HCT116 (cell line): ENCODE measurements around the gene NCF4. TPM values are rescaled to one million over a fixed set of nuclear protein-coding genes. Genes with fewer than 3 reads are reported as not detected.

ENCODE experiments used
- ATAC-seq: fragments of 200-7000 bp; cut with Tn5 transposase; 2 replicates; pipeline ENCODE4 v1.9.1; 2020; ENCODE audit warnings: mild to moderate bottlenecking, moderate library complexity
- BruUV-seq: library from RNA; stranded (reverse); fragments of 400-500 nt; replicated peaks from 2 replicates; lab custom pipeline; 2021; lab: Mats Ljungman, UMichigan
- CTCF ChIA-PET: fragments of 300-600 bp; sonication (Branson Sonifier 250); formaldehyde crosslinking; loops from one replicate; lab custom pipeline; 2021; ENCODE audit warnings: antibody characterized with exemption; lab: Charles Lee
- POLR2A ChIA-PET: fragments of 300-600, 350-600 bp; sonication (Branson Sonifier 250); formaldehyde crosslinking; loops from one replicate; lab custom pipeline; 2021; ENCODE audit warnings: antibody characterized with exemption; lab: Charles Lee
- RAD21 ChIA-PET, 2 experiments: fragments of 300-600 bp; sonication (Branson Sonifier 250); formaldehyde crosslinking; loops; one replicate each; lab custom pipeline; 2023; ENCODE audit warnings: low total read pairs in 2 of 2; ENCODE audit not compliant: uncharacterized antibody in 2 of 2, unreplicated experiment in 2 of 2, low non-redundant PET in 1 of 2; lab: Charles Lee
- DNase-seq: peaks from one replicate; pipeline ENCODE4 v3.0.0-alpha.2; 2010; ENCODE audit warnings: low read depth, low spot score
- H2AFZ ChIP-seq: fragments of 200-600 bp; shearing (Covaris generic), sonication (generic); 2 replicates; pipeline ENCODE4 v1.6.1; 2017; ENCODE audit warnings: low read depth, mixed run types, mixed read lengths, antibody characterized with exemption, low read length; ENCODE audit not compliant: poor library complexity, severe bottlenecking
- H3K27ac ChIP-seq: 2 replicates; pipeline ENCODE4 v1.5.1; 2012; ENCODE audit warnings: low read depth, low read length
- H3K27me3 ChIP-seq: fragments of 200-600 bp; sonication (generic); 2 replicates; pipeline ENCODE4 v1.6.1; 2016; ENCODE audit warnings: mixed run types, low read length, mixed read lengths; ENCODE audit not compliant: insufficient read depth
- H3K36me3 ChIP-seq, 2 experiments: fragments of 200-500 bp in 1 of 2; fragments of 200-600 bp in 1 of 2; sonication (Bioruptor generic) in 1 of 2; sonication (generic) in 1 of 2; 2 replicates each; pipeline versions ENCODE4 v1.5.1 to v1.6.1; 2014 to 2016; ENCODE audit warnings: low read length in 2 of 2, inconsistent platforms in 1 of 2, mixed read lengths in 1 of 2, mixed run types in 1 of 2; ENCODE audit not compliant: insufficient read depth in 2 of 2, control insufficient read depth in 1 of 2
- H3K4me1 ChIP-seq, 2 experiments: fragments of 200-600 bp in 1 of 2; sonication (generic) in 1 of 2; 2 replicates each; pipeline versions ENCODE4 v1.5.1 to v1.6.1; 2012 to 2017; ENCODE audit warnings: low read length in 2 of 2, inconsistent platforms in 1 of 2, mild to moderate bottlenecking in 1 of 2, mixed read lengths in 1 of 2, mixed run types in 1 of 2, moderate library complexity in 1 of 2; ENCODE audit not compliant: insufficient read depth in 2 of 2, control insufficient read depth in 1 of 2
- H3K4me2 ChIP-seq: fragments of 200-600 bp; sonication (generic); 2 replicates; pipeline ENCODE4 v1.6.1; 2017; ENCODE audit warnings: mixed run types, low read length, mixed read lengths
- H3K4me3 ChIP-seq, 2 experiments: fragments of 200-600 bp in 1 of 2; sonication (generic) in 1 of 2; replicated peaks in 1 of 2; 2 replicates each; pipeline ENCODE4 v1.5.1; 2011 to 2016; ENCODE audit warnings: low read length in 2 of 2, control low read depth in 1 of 2, low read depth in 1 of 2, mild to moderate bottlenecking in 1 of 2, mixed read lengths in 1 of 2, mixed run types in 1 of 2
- H3K79me2 ChIP-seq: fragments of 200-600 bp; sonication (generic); 2 replicates; pipeline ENCODE4 v1.6.1; 2017; ENCODE audit warnings: mild to moderate bottlenecking, mixed run types, low read length, moderate library complexity, mixed read lengths; ENCODE audit not compliant: insufficient read depth
- H3K9ac ChIP-seq: fragments of 200-600 bp; sonication (generic); 2 replicates; pipeline ENCODE4 v1.6.1; 2016; ENCODE audit warnings: low read length, mixed read lengths
- H3K9me2 ChIP-seq: fragments of 200-600 bp; sonication (generic), shearing (Covaris generic); 2 replicates; pipeline ENCODE4 v1.6.1; 2017; ENCODE audit warnings: mixed run types, mild to moderate bottlenecking, moderate library complexity; ENCODE audit not compliant: insufficient read depth
- H3K9me3 ChIP-seq, 2 experiments: fragments of 200-500 bp in 1 of 2; fragments of 200-600 bp in 1 of 2; sonication (Bioruptor generic) in 1 of 2; sonication (generic) in 1 of 2; 2 replicates each; pipeline ENCODE4 v1.6.1; 2014 to 2017; ENCODE audit warnings: low read length in 2 of 2, mixed read lengths in 2 of 2, inconsistent platforms in 1 of 2, low read depth in 1 of 2, mild to moderate bottlenecking in 1 of 2, mixed run types in 1 of 2, moderate library complexity in 1 of 2; ENCODE audit not compliant: control insufficient read depth in 1 of 2, insufficient read depth in 1 of 2
- H4K20me1 ChIP-seq: fragments of 200-600 bp; sonication (generic), shearing (Covaris generic); 2 replicates; pipeline ENCODE4 v1.6.1; 2017; ENCODE audit warnings: mixed run types, mild to moderate bottlenecking, moderate library complexity; ENCODE audit not compliant: insufficient read depth
- CEBPB ChIP-seq: IDR thresholded peaks from 2 replicates; pipeline ENCODE4 v1.6.1; 2012; ENCODE audit warnings: low read depth
- EGR1 ChIP-seq: IDR thresholded peaks from 2 replicates; pipeline ENCODE4 v1.6.1; 2012; ENCODE audit warnings: low read depth
- ELF1 ChIP-seq: IDR thresholded peaks from 2 replicates; pipeline ENCODE4 v1.6.1; 2012; ENCODE audit warnings: low read depth, borderline replicate concordance
- EZH2 ChIP-seq: fragments of 200-600 bp; sonication (generic); IDR thresholded peaks from 2 replicates; pipeline ENCODE4 v1.6.1; 2017; ENCODE audit warnings: antibody characterized with exemption, mixed run types
- EZH2phosphoT487 ChIP-seq: fragments of 200-600 bp; IDR thresholded peaks from 2 replicates; pipeline ENCODE4 v1.6.1; 2018; ENCODE audit warnings: antibody characterized with exemption, borderline replicate concordance
- FOSL1 ChIP-seq: IDR thresholded peaks from 2 replicates; pipeline ENCODE4 v1.6.1; 2012; ENCODE audit warnings: low read depth
- POLR2A ChIP-seq: IDR thresholded peaks from 2 replicates; pipeline ENCODE4 v1.7.0; 2011; ENCODE audit warnings: borderline replicate concordance; ENCODE audit not compliant: insufficient read depth, insufficient read length; ENCODE audit errors: extremely low read depth
- POLR2AphosphoS5 ChIP-seq: IDR thresholded peaks from 2 replicates; pipeline ENCODE4 v1.6.1; 2011; ENCODE audit warnings: mild to moderate bottlenecking, low read depth, low read length, moderate library complexity
- REST ChIP-seq: IDR thresholded peaks from 2 replicates; pipeline ENCODE4 v1.6.1; 2012; ENCODE audit warnings: low read depth
- SIN3A ChIP-seq: IDR thresholded peaks from 2 replicates; pipeline ENCODE4 v1.6.1; 2012; ENCODE audit warnings: low read depth
- SRF ChIP-seq: IDR thresholded peaks from 2 replicates; pipeline ENCODE4 v1.6.1; 2012; ENCODE audit warnings: low read depth
- TCF7L2 ChIP-seq: IDR thresholded peaks from 2 replicates; pipeline ENCODE4 v1.7.0; 2011; ENCODE audit warnings: borderline replicate concordance, inconsistent platforms; ENCODE audit not compliant: insufficient read depth, insufficient read length; ENCODE audit errors: extremely low read depth
- YY1 ChIP-seq: IDR thresholded peaks from 2 replicates; pipeline ENCODE4 v1.6.1; 2011; ENCODE audit warnings: low read length, low read depth, moderate library complexity, mild to moderate bottlenecking; ENCODE audit not compliant: insufficient replicate concordance; ENCODE audit errors: extremely low read depth
- intact Hi-C: fragments of 100-400 bp; cut with micrococcal nuclease; formaldehyde crosslinking; loops from 2 replicates; pipeline ENCODE4 v1.10.0; 2022
- total RNA-seq: library from RNA; stranded (reverse); gene quantifications from one replicate; pipeline ENCODE4 v1.2.1, GENCODE V29; 2021; ENCODE audit not compliant: unreplicated experiment
- TF ChIP-seq, protein P1 (sequence below): IDR thresholded peaks from 2 replicates; pipeline ENCODE4 v1.6.1; 2012
- TF ChIP-seq, protein P2 (sequence below), 3 experiments: fragments of 200-600 bp in 1 of 3; sonication (generic) in 1 of 3; IDR thresholded peaks in 2 of 3; conservative IDR thresholded peaks in 1 of 3; 2 replicates each; pipeline ENCODE4 v1.5.1; 2012 to 2017; ENCODE audit warnings: low read depth in 2 of 3, low read length in 2 of 3, antibody characterized with exemption in 1 of 3, borderline replicate concordance in 1 of 3, control low read depth in 1 of 3, mild to moderate bottlenecking in 1 of 3, mixed read lengths in 1 of 3, mixed run types in 1 of 3, moderate library complexity in 1 of 3; ENCODE audit not compliant: insufficient read depth in 1 of 3

Gene NCF4
- total RNA-seq, 1 experiment from 2014 or later = 0.37 TPM

DNA sequence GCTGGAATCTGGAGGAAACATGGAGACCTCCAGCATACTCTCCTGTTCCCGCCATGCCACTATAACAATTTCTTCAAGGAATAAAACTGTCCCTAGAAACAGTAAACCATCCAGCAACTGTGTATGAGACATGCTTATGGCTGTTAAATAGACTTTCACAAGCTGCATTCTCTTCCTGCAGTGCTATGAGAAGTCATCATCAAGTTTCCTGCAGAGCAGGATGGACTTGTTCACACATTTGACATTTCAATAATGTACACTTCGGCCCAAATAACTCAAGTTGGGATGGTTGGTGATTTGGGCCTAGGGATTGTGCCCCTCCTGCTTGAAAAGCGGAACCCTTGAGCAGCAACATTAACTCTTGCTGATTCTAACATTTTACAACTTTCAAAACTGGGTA lies 32.5 kb downstream of the NCF4 start:
- H3K36me3 ChIP-seq = no peaks in the 10 kb centered on the region
- ChIA-PET RAD21 (no interaction called here), POLR2A (no interaction called here), CTCF (no interaction called here)
- no peak overlapping the region for H3K4me3 ChIP-seq
- no TSS peak for BruUV-seq
- no peak overlapping the region for H3K27ac ChIP-seq
- H3K9me2 ChIP-seq = no peaks in the 10 kb centered on the region
- H3K79me2 ChIP-seq = no peaks in the 10 kb centered on the region
- H4K20me1 ChIP-seq = no peaks in the 10 kb centered on the region
- H3K9ac ChIP-seq = no peak overlapping the region
- intact Hi-C loops = no loop called here
- ATAC-seq = no peak
- H3K4me2 ChIP-seq = no peak overlapping the region
- TF ChIP-seq EZH2 = no peak
- no peak for TF ChIP-seq FOSL1
- no peak for TF ChIP-seq EZH2phosphoT487
- TF ChIP-seq REST = no peak
- TF ChIP-seq TCF7L2 = no peak
- TF ChIP-seq POLR2A = no peak
- no peak for TF ChIP-seq CEBPB
- no peak overlapping the region for H2AFZ ChIP-seq
- H3K9me3 ChIP-seq = no peaks in the 10 kb centered on the region
- DNase-seq = no peak
- no peaks in the 10 kb centered on the region for H3K4me1 ChIP-seq
- H3K27me3 ChIP-seq = peaks cover 17% of the 10 kb centered on the region

DNA sequence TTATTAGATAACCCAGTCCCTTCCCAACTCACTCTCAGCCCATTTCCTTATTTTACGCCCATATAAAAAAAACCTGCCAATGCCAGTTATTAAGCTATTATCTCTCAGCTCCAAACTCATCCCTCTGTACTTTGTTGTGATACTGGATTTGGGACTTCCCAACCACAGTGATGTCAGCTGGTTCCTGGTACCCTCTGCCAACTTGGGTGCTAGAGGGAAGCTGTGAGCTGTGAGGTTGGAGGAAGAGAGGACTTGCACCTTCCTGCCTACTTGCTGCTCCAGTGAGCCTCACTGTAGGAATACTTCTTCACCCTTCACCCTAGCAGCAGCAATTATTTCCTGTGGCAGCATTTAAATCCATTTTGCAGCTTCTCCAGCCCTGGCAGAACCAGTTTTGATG lies 33.5 kb downstream of the NCF4 start:
- intact Hi-C loops = no loop called here
- ChIA-PET POLR2A (no interaction called here), RAD21 (no interaction called here), CTCF (no interaction called here)
- Histone ChIP-seq H3K4me3 (no peak overlapping the region), H3K9me2 (no peaks in the 10 kb centered on the region), H3K27me3 (peaks cover 19% of the 10 kb centered on the region), H3K36me3 (no peaks in the 10 kb centered on the region), H3K79me2 (no peaks in the 10 kb centered on the region), H4K20me1 (no peaks in the 10 kb centered on the region), H3K4me1 (no peaks in the 10 kb centered on the region), H3K4me2 (no peak overlapping the region), H3K9ac (no peak overlapping the region), H3K9me3 (no peaks in the 10 kb centered on the region), H2AFZ (no peak overlapping the region), H3K27ac (no peak overlapping the region)
- ATAC-seq (no peak), DNase-seq (no peak)
- TF ChIP-seq YY1 (no peak), ELF1 (no peak), FOSL1 (no peak), EGR1 (no peak), EZH2 (no peak), SRF (no peak), POLR2AphosphoS5 (no peak), TCF7L2 (no peak), EZH2phosphoT487 (no peak), SIN3A (no peak)
- TF ChIP-seq, protein P1, sequence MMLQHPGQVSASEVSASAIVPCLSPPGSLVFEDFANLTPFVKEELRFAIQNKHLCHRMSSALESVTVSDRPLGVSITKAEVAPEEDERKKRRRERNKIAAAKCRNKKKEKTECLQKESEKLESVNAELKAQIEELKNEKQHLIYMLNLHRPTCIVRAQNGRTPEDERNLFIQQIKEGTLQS = no peak
- TF ChIP-seq, protein P2, sequence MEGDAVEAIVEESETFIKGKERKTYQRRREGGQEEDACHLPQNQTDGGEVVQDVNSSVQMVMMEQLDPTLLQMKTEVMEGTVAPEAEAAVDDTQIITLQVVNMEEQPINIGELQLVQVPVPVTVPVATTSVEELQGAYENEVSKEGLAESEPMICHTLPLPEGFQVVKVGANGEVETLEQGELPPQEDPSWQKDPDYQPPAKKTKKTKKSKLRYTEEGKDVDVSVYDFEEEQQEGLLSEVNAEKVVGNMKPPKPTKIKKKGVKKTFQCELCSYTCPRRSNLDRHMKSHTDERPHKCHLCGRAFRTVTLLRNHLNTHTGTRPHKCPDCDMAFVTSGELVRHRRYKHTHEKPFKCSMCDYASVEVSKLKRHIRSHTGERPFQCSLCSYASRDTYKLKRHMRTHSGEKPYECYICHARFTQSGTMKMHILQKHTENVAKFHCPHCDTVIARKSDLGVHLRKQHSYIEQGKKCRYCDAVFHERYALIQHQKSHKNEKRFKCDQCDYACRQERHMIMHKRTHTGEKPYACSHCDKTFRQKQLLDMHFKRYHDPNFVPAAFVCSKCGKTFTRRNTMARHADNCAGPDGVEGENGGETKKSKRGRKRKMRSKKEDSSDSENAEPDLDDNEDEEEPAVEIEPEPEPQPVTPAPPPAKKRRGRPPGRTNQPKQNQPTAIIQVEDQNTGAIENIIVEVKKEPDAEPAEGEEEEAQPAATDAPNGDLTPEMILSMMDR (IDR thresholded peaks at IDR 0.05 in 2 of 3, conservative IDR thresholded peaks at IDR 0.05 in 1 of 3; ENCODE audit: borderline replicate concordance in 1 of 3, insufficient read depth in 1 of 3, low read depth in 2 of 3, low read length in 2 of 3) = no peak
- BruUV-seq = no TSS peak
